Breast epithelium (tissue), 3 donors: Measurements from ENCODE around the gene RAX.

Experiments
- CTCF ChIP-seq, 3 donors: fragments of 450-650 bp; IDR thresholded peaks; one replicate each; pipeline ENCODE4 v1.5.1; 2016 to 2017; ENCODE audit warnings: antibody characterized with exemption in 3 of 3, mild to moderate bottlenecking in 3 of 3, moderate library complexity in 3 of 3
- POLR2AphosphoS5 ChIP-seq, 3 donors: sonication (generic); formaldehyde crosslinking; IDR thresholded peaks; one replicate each; pipeline ENCODE4 v1.6.1; 2017; ENCODE audit warnings: antibody characterized with exemption in 3 of 3

DNA sequence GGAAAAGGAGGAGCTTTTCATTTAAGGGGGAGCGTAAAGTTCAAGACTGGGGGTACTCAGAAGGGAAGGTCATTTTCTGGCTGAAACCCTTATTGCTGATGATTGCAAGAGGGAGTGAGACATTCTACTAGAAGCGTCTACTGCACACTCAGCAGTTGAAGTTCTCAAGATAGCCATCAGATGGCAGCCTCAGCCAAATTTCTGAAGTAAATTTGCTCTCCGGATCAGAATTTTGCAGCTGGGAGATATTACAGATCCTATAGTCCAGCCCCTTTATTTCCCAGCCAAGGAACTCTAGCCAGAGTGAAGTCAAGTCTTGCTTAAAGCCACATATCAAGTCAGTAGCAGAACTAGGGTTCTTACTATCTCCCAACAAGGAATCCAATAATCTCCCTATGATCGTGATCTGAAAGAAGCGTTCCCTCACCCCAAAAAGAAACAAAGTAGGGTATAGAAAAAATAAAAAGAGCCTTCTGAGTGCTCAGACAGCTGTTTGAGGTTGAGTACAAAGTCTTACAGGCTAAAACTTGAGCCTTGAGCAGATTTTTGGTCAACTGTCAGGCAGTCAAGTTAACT is 24.0 kb downstream of the RAX start:
- TF ChIP-seq POLR2AphosphoS5 (IDR thresholded peaks at IDR 0.05) (no peak), CTCF (IDR thresholded peaks at IDR 0.05) (peak in 2 of 3 donors; percentile 53 to 66)
